HL-60 (cell line): Measurements from ENCODE around the gene TOPAZ1.

Source experiments
- GABPA ChIP-seq: IDR thresholded peaks from 2 replicates; pipeline ENCODE4 v1.6.1; 2012; ENCODE audit warnings: low read depth
- POLR2AphosphoS5 ChIP-seq: IDR thresholded peaks from 2 replicates; pipeline ENCODE4 v1.6.1; 2012; ENCODE audit warnings: low read depth
- TF ChIP-seq, protein P1 (sequence below): IDR thresholded peaks from one replicate; pipeline ENCODE4 v1.5.1; 2011; ENCODE audit warnings: low read length, control low read depth, inconsistent platforms; ENCODE audit not compliant: insufficient read depth
- TF ChIP-seq, protein P2 (sequence below): IDR thresholded peaks from 2 replicates; pipeline ENCODE4 v1.6.1; 2012; ENCODE audit warnings: low read depth; ENCODE audit not compliant: insufficient replicate concordance

DNA sequence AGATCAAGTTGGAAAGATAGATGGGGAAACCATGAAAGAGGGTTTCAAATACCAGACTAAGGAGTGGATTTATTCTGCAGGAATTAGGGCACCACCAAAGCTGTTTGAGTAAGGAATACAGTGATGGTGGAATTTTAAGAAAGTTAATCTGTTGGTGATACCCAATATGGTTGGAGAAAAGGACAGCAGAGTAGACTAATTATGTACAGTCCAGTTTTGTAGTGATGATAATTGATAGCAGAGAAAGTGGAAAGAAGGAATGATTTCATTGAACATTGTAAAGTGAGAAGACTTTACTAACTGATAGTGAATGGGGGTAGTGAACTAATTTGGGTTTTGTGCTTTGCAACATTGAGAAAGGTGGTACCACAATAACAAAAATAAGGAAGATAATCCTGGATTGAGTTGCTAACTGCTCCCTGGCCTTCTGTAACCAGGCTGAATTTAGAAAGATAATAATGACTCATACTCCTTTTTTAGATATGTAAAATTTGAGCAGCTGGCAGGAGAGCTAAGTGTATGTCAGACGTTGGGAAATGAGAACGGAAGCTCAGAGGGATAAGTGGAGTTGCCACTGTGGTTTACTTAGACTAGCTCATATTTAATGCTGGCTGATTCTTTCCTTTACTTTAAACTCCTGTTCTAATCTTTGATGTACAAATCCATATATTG, 113.8 kb downstream of the TOPAZ1 start:
- TF ChIP-seq, protein P1, sequence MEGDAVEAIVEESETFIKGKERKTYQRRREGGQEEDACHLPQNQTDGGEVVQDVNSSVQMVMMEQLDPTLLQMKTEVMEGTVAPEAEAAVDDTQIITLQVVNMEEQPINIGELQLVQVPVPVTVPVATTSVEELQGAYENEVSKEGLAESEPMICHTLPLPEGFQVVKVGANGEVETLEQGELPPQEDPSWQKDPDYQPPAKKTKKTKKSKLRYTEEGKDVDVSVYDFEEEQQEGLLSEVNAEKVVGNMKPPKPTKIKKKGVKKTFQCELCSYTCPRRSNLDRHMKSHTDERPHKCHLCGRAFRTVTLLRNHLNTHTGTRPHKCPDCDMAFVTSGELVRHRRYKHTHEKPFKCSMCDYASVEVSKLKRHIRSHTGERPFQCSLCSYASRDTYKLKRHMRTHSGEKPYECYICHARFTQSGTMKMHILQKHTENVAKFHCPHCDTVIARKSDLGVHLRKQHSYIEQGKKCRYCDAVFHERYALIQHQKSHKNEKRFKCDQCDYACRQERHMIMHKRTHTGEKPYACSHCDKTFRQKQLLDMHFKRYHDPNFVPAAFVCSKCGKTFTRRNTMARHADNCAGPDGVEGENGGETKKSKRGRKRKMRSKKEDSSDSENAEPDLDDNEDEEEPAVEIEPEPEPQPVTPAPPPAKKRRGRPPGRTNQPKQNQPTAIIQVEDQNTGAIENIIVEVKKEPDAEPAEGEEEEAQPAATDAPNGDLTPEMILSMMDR, result no peak
- TF ChIP-seq, protein P2, sequence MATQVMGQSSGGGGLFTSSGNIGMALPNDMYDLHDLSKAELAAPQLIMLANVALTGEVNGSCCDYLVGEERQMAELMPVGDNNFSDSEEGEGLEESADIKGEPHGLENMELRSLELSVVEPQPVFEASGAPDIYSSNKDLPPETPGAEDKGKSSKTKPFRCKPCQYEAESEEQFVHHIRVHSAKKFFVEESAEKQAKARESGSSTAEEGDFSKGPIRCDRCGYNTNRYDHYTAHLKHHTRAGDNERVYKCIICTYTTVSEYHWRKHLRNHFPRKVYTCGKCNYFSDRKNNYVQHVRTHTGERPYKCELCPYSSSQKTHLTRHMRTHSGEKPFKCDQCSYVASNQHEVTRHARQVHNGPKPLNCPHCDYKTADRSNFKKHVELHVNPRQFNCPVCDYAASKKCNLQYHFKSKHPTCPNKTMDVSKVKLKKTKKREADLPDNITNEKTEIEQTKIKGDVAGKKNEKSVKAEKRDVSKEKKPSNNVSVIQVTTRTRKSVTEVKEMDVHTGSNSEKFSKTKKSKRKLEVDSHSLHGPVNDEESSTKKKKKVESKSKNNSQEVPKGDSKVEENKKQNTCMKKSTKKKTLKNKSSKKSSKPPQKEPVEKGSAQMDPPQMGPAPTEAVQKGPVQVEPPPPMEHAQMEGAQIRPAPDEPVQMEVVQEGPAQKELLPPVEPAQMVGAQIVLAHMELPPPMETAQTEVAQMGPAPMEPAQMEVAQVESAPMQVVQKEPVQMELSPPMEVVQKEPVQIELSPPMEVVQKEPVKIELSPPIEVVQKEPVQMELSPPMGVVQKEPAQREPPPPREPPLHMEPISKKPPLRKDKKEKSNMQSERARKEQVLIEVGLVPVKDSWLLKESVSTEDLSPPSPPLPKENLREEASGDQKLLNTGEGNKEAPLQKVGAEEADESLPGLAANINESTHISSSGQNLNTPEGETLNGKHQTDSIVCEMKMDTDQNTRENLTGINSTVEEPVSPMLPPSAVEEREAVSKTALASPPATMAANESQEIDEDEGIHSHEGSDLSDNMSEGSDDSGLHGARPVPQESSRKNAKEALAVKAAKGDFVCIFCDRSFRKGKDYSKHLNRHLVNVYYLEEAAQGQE, result no peak
- TF ChIP-seq POLR2AphosphoS5 (no peak), GABPA (no peak)
